GM23248 (cell line): ENCODE data around the gene C12orf76. TPM values are rescaled to one million over a fixed set of nuclear protein-coding genes. Genes with fewer than 3 reads are reported as not detected.

Source experiments
- DNase-seq: peaks from one replicate; pipeline ENCODE4 v3.0.0-alpha.2; 2015
- H2AFZ ChIP-seq: fragments of 200-600 bp; sonication (generic); 2 replicates; pipeline ENCODE4 v1.6.1; 2016; ENCODE audit warnings: antibody characterized with exemption
- H3F3A ChIP-seq: fragments of 200-600 bp; sonication (generic); 2 replicates; pipeline ENCODE4 v1.6.1; 2016; ENCODE audit warnings: mild to moderate bottlenecking, antibody characterized with exemption, mixed run types; ENCODE audit not compliant: insufficient read depth
- H3K27ac ChIP-seq: fragments of 200-600 bp; sonication (generic); 2 replicates; pipeline ENCODE4 v1.5.1; 2016; ENCODE audit warnings: mild to moderate bottlenecking
- H3K27me3 ChIP-seq: fragments of 200-600 bp; sonication (generic); replicated peaks from 2 replicates; pipeline ENCODE4 v1.6.1; 2016; ENCODE audit warnings: mild to moderate bottlenecking; ENCODE audit not compliant: insufficient read depth
- H3K36me3 ChIP-seq: fragments of 200-600 bp; sonication (generic); 2 replicates; pipeline ENCODE4 v1.6.1; 2016; ENCODE audit warnings: low read depth, mild to moderate bottlenecking
- H3K4me1 ChIP-seq: fragments of 200-600 bp; sonication (generic); 2 replicates; pipeline ENCODE4 v1.6.1; 2016; ENCODE audit warnings: mild to moderate bottlenecking; ENCODE audit not compliant: insufficient read depth
- H3K4me2 ChIP-seq: fragments of 200-600 bp; sonication (generic); one replicate; pipeline ENCODE4 v1.6.1; 2016; ENCODE audit warnings: mild to moderate bottlenecking; ENCODE audit not compliant: unreplicated experiment
- H3K4me3 ChIP-seq: fragments of 200-600 bp; sonication (generic); 2 replicates; pipeline ENCODE4 v1.5.1; 2016; ENCODE audit warnings: mild to moderate bottlenecking
- H3K79me2 ChIP-seq: fragments of 200-600 bp; sonication (generic); 2 replicates; pipeline ENCODE4 v1.6.1; 2016; ENCODE audit warnings: mild to moderate bottlenecking; ENCODE audit not compliant: insufficient read depth
- H3K9ac ChIP-seq: fragments of 200-600 bp; sonication (generic); 2 replicates; pipeline ENCODE4 v1.6.1; 2016; ENCODE audit warnings: mild to moderate bottlenecking
- H3K9me2 ChIP-seq: fragments of 200-600 bp; sonication (generic); 2 replicates; pipeline ENCODE4 v1.6.1; 2016; ENCODE audit warnings: mixed run types, mild to moderate bottlenecking, moderate library complexity; ENCODE audit not compliant: insufficient read depth
- H3K9me3 ChIP-seq: fragments of 200-600 bp; sonication (generic); one replicate; pipeline ENCODE4 v1.6.1; 2017; ENCODE audit warnings: low read depth
- H4K20me1 ChIP-seq: fragments of 200-600 bp; sonication (generic); 2 replicates; pipeline ENCODE4 v1.6.0; 2016; ENCODE audit not compliant: insufficient read depth
- EZH2 ChIP-seq: fragments of 200-600 bp; sonication (generic); IDR thresholded peaks from 2 replicates; pipeline ENCODE4 v1.6.1; 2018; ENCODE audit warnings: antibody characterized with exemption, mild to moderate bottlenecking; ENCODE audit not compliant: insufficient read depth, poor library complexity, severe bottlenecking
- EZH2phosphoT487 ChIP-seq: fragments of 200-600 bp; sonication (generic); IDR thresholded peaks from 2 replicates; pipeline ENCODE4 v1.6.1; 2018; ENCODE audit warnings: antibody characterized with exemption, moderate library complexity, mild to moderate bottlenecking, low read depth; ENCODE audit not compliant: insufficient read depth
- WGBS, 2 experiments: methylation state at CpG; one replicate each; pipeline ENCODE4 v1.1.6; 2015 to 2017; ENCODE audit warnings: low lambda C conversion rate in 2 of 2, low coverage in 1 of 2; ENCODE audit errors: missing lambda C conversion rate in 2 of 2; 5-methylcytosine and 5-hydroxymethylcytosine counted together
- in situ Hi-C: fragments of 300-500 bp; cut with MboI; formaldehyde crosslinking; loops from 2 replicates; pipeline ENCODE4 v1.15.0; 2020
- polyA plus RNA-seq: library from polyadenylated mRNA; unstranded; fragments of >200 nt; fragmentation: Nextera tagmentation; extraction: Ambion mirVana; gene quantifications from 2 replicates; pipeline ENCODE4 v1.2.1, GENCODE V29; 2016
- total RNA-seq: library from RNA; depleted of rRNA; stranded (reverse); fragments of >200 nt; shearing (Covaris generic); gene quantifications from 2 replicates; pipeline ENCODE4 v1.2.3, GENCODE V29; 2014

C12orf76 gene
- total and polyA plus RNA-seq, 2 experiments from 2014 or later: 12.3 to 21.2 TPM

- Histone ChIP-seq H3K9me2 (no peaks in the 10 kb centered on the region), H2AFZ (peak within 1 kb of the TSS; percentile 88), H3K4me3 (peak within 1 kb of the TSS; percentile 85), H3K9me3 (no peaks in the 10 kb centered on the region), H3K4me2 (peak within 1 kb of the TSS; percentile 99), H3K79me2 (peaks cover 75% of the 10 kb centered on the region), H3K27ac (0 out of 2 replicates have a peak within 1 kb of the TSS, but pooled peaks have one; percentile 12), H3F3A (peaks cover 34% of the 10 kb centered on the region), H4K20me1 (no peaks in the 10 kb centered on the region), H3K9ac (peak within 1 kb of the TSS; percentile 81), H3K36me3 (peaks cover under 1% of the 10 kb centered on the region; the same call in 1 of the 2 replicates), H3K27me3 (no peaks in the 10 kb centered on the region), H3K4me1 (peaks cover 39% of the 10 kb centered on the region)
- 0 to 1% methylated on average over 35 to 63 of the region's 65 CpGs for WGBS, 2 experiments
- DNase-seq: peak; percentile 96
- in situ Hi-C loops: no loop called here
- TF ChIP-seq EZH2: no peak
- no peak for TF ChIP-seq EZH2phosphoT487
These were observed 52.4 kb downstream of the C12orf76 start, which contains the start of gene GIT2 for GRCh38 chr12:109995686-109996482. Gene GIT2 (minus strand): TSS chr12:109996368. CDS start chr12:109996224, 144 bp downstream.

- H3K9ac ChIP-seq: peak overlapping the region; percentile 81
- H2AFZ ChIP-seq: peak overlapping the region; percentile 88
- WGBS, 2 experiments: 0 to 1% methylated on average over 6 of the region's 6 CpGs
- peak; percentile 29 for DNase-seq
- TF ChIP-seq EZH2phosphoT487 (no peak), EZH2 (no peak)
- H4K20me1 ChIP-seq: no peaks in the 10 kb centered on the region
- peaks cover 39% of the 10 kb centered on the region for H3K4me1 ChIP-seq
- H3K9me2 ChIP-seq: no peaks in the 10 kb centered on the region
- peak overlapping the region; percentile 85 for H3K4me3 ChIP-seq
- peaks cover 6% of the 10 kb centered on the region; the same call in 1 of the 2 replicates for H3K36me3 ChIP-seq
- peak overlapping the region; percentile 99 for H3K4me2 ChIP-seq
- no peaks in the 10 kb centered on the region for H3K9me3 ChIP-seq
- H3K27ac ChIP-seq: 0 out of 2 replicates have a peak overlapping the region, but pooled peaks have one; percentile 12
- in situ Hi-C loops: no loop called here
- H3K79me2 ChIP-seq: peaks cover 75% of the 10 kb centered on the region
- peaks cover 29% of the 10 kb centered on the region; the same call in 1 of the 2 replicates for H3F3A ChIP-seq
- no peaks in the 10 kb centered on the region for H3K27me3 ChIP-seq
These were observed 53.0 kb downstream of the C12orf76 start for GRCh38 chr12:109995361-109995685.

- Histone ChIP-seq H3K36me3 (peaks cover 12% of the 10 kb centered on the region; the same call in 1 of the 2 replicates), H3K4me1 (peaks cover 39% of the 10 kb centered on the region), H3K9me2 (no peaks in the 10 kb centered on the region), H3K4me3 (peak overlapping the region; percentile 85), H3K4me2 (peak overlapping the region; percentile 99), H2AFZ (no peak overlapping the region), H3K27ac (no peak overlapping the region), H3K9ac (peak overlapping the region; percentile 81), H3K27me3 (no peaks in the 10 kb centered on the region), H3K79me2 (peaks cover 75% of the 10 kb centered on the region), H3F3A (peaks cover 27% of the 10 kb centered on the region; the same call in 1 of the 2 replicates), H4K20me1 (no peaks in the 10 kb centered on the region), H3K9me3 (no peaks in the 10 kb centered on the region)
- in situ Hi-C loops: no loop called here
- DNase-seq: peak; percentile 43
- 36 to 49% methylated on average over 6 of the region's 6 CpGs for WGBS, 2 experiments
- TF ChIP-seq EZH2: no peak
- TF ChIP-seq EZH2phosphoT487: no peak
These were observed 53.7 kb downstream of the C12orf76 start for GRCh38 chr12:109994401-109995175.

DNA sequence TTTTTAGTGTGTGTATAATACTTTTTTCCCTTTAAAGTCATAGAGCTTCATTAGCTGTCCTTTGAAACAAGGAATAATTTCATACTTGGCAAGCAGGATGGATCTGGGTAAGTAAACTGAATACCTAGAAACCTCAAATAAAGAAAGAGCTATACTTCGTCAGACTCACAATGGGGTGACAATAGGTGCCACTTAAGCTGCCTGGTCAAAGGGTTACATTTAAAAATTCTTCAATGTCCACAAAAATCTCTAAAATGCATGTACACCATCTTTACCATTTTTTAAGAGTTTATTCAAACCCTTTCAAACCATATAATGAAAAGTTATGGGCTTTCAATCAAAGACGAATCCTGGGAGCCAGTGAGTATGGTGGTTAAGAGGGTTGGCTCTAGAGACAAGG lies 55.2 kb downstream of the C12orf76 start:
- Histone ChIP-seq H3K4me3 (no peak overlapping the region), H4K20me1 (no peaks in the 10 kb centered on the region), H2AFZ (no peak overlapping the region), H3K4me2 (peak overlapping the region; percentile 5), H3F3A (peaks cover 21% of the 10 kb centered on the region; the same call in 1 of the 2 replicates), H3K36me3 (peaks cover 20% of the 10 kb centered on the region), H3K4me1 (peaks cover 32% of the 10 kb centered on the region), H3K79me2 (peaks cover 83% of the 10 kb centered on the region), H3K27ac (no peak overlapping the region), H3K9ac (no peak overlapping the region), H3K9me2 (no peaks in the 10 kb centered on the region), H3K27me3 (no peaks in the 10 kb centered on the region), H3K9me3 (no peaks in the 10 kb centered on the region)
- no peak for DNase-seq
- in situ Hi-C loops: no loop called here
- no peak for TF ChIP-seq EZH2phosphoT487
- TF ChIP-seq EZH2: no peak
- WGBS, 2 experiments: 69 to 76% methylated on average over 2 of the region's 2 CpGs
